Gastrocnemius medialis (tissue), 4 donors: ENCODE data around the gene GRAMD2B.

Experiments used
- CTCF ChIP-seq, 5 experiments: fragments of 450-650 bp in 3 of 5; fragments of 200-600 bp in 2 of 5; sonication (generic) in 2 of 5; IDR thresholded peaks in 4 of 5; conservative IDR thresholded peaks in 1 of 5; 1 replicate in 4 of 5; 2 replicates in 1 of 5; pipeline ENCODE4 v1.5.1; 2016 to 2019; ENCODE audit warnings: antibody characterized with exemption in 5 of 5, mild to moderate bottlenecking in 3 of 5, moderate library complexity in 3 of 5
- POLR2A ChIP-seq, 2 donors: fragments of 450-650 bp; IDR thresholded peaks; one replicate each; pipeline ENCODE4 v1.6.1; 2017; ENCODE audit warnings: antibody characterized with exemption in 2 of 2, mild to moderate bottlenecking in 2 of 2, moderate library complexity in 2 of 2

GRCh38 chr5:126511961-126512360, 88.8 kb downstream of the GRAMD2B start:
- no peak for TF ChIP-seq POLR2A (IDR thresholded peaks at IDR 0.05)
- TF ChIP-seq CTCF (IDR thresholded peaks at IDR 0.05 in 4 of 5, conservative IDR thresholded peaks at IDR 0.05 in 1 of 5), result no peak
